ENCODE data around the gene NELFA.

DNA sequence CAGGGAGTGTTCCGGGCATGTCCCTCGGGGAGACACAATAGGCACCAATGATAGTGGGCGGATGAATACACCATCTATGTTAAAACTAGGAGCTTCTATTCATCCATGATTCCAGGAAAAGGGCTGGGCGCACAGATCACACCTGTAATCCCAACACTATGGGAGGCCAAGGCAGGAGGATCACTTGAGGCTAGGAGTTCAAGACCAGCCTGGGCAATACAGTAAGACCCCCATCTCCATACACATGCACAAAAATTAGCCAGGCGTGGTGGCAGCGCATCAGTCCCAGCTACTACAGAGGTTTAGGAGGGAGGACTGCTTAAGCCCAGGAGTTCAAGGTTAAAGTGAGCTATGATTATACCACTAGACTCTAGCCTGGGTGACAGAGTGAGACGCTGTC lies 2.4 kb downstream of the NELFA start:
- TF ChIP-seq YY1 (IDR thresholded peaks at IDR 0.05; ENCODE audit: low read depth, low read length) (no peak), FOXK2 (IDR thresholded peaks at IDR 0.05) (no peak), ZSCAN29 (IDR thresholded peaks at IDR 0.05) (no peak), CREB1 (IDR thresholded peaks at IDR 0.05; ENCODE audit: low read depth) (no peak)

All from GM12878 (cell line).